Fibroblast of peridontal ligament (primary cell): ENCODE measurements around the gene PELI2.
A peak's percentile ranks its signal among the peaks of the same experiment; 100 is the strongest.

Source experiments
- DNase-seq: peaks from one replicate; pipeline ENCODE4 v3.0.0-alpha.2; 2010; ENCODE audit errors: extremely low read depth

Gene PELI2

GRCh38 chr14:56205881-56206280 is 87.7 kb downstream of the PELI2 start:
- DNase-seq: no peak

GRCh38 chr14:56206596-56206995 is 88.4 kb downstream of the PELI2 start:
- DNase-seq: no peak

GRCh38 chr14:56207626-56208292 is 89.5 kb downstream of the PELI2 start:
- DNase-seq: no peak

- DNase-seq: no peak
These were observed 90.3 kb downstream of the PELI2 start for GRCh38 chr14:56208520-56208919.

GRCh38 chr14:56210571-56210970 is 92.4 kb downstream of the PELI2 start:
- DNase-seq: no peak

- no peak for DNase-seq
These were observed 92.9 kb downstream of the PELI2 start for GRCh38 chr14:56211084-56211483.

- DNase-seq: no peak
These were observed 93.6 kb downstream of the PELI2 start for GRCh38 chr14:56211844-56212243.

- no peak for DNase-seq
These were observed 94.3 kb downstream of the PELI2 start for GRCh38 chr14:56212521-56212920.

- DNase-seq: no peak
These were observed 95.1 kb downstream of the PELI2 start for GRCh38 chr14:56213306-56213705.

- no peak for DNase-seq
These were observed 97.0 kb downstream of the PELI2 start for GRCh38 chr14:56215180-56215579.

- peak; percentile 48 for DNase-seq
These were observed 98.6 kb downstream of the PELI2 start for GRCh38 chr14:56216626-56217379.

GRCh38 chr14:56217380-56218045 is 99.3 kb downstream of the PELI2 start:
- DNase-seq: no peak

GRCh38 chr14:56219666-56220413 is 101.6 kb downstream of the PELI2 start:
- no peak for DNase-seq

GRCh38 chr14:56221382-56222128 is 103.3 kb downstream of the PELI2 start:
- DNase-seq: no peak

- DNase-seq: no peak
These were observed 106.0 kb downstream of the PELI2 start for GRCh38 chr14:56224229-56224628.

GRCh38 chr14:56224691-56225681 is 106.8 kb downstream of the PELI2 start:
- DNase-seq: no peak

GRCh38 chr14:56235388-56235787 is 117.2 kb downstream of the PELI2 start:
- DNase-seq: no peak

GRCh38 chr14:56237398-56237797 is 119.2 kb downstream of the PELI2 start:
- no peak for DNase-seq

- DNase-seq: no peak
These were observed 123.2 kb downstream of the PELI2 start for GRCh38 chr14:56241461-56241860.

GRCh38 chr14:56243110-56243509 is 124.9 kb downstream of the PELI2 start:
- no peak for DNase-seq
